Lower leg skin (tissue), 3 donors: ENCODE data around the gene MAP3K8.

Source experiments
- CTCF ChIP-seq, 3 donors: fragments of 450-650 bp; IDR thresholded peaks; one replicate each; pipeline ENCODE4 v1.5.1; 2016; ENCODE audit warnings: antibody characterized with exemption in 3 of 3, mild to moderate bottlenecking in 3 of 3, moderate library complexity in 2 of 3
- POLR2A ChIP-seq, 2 donors: fragments of 450-650 bp; IDR thresholded peaks; one replicate each; pipeline ENCODE4 v1.6.1; 2016 to 2017; ENCODE audit warnings: antibody characterized with exemption in 2 of 2, mild to moderate bottlenecking in 1 of 2, moderate library complexity in 1 of 2

GRCh38 chr10:30500534-30500933 lies 66.5 kb downstream of the MAP3K8 start:
- TF ChIP-seq CTCF (IDR thresholded peaks at IDR 0.05), result no peak
- TF ChIP-seq POLR2A (IDR thresholded peaks at IDR 0.05), result no peak
